Measurements from ENCODE around the gene KCNH2. TPM values are rescaled to one million over a fixed set of nuclear protein-coding genes. Genes with fewer than 3 reads are reported as not detected.

KCNH2 gene
- total RNA-seq, 1 experiment from 2014 or later: 16.2 TPM

DNA sequence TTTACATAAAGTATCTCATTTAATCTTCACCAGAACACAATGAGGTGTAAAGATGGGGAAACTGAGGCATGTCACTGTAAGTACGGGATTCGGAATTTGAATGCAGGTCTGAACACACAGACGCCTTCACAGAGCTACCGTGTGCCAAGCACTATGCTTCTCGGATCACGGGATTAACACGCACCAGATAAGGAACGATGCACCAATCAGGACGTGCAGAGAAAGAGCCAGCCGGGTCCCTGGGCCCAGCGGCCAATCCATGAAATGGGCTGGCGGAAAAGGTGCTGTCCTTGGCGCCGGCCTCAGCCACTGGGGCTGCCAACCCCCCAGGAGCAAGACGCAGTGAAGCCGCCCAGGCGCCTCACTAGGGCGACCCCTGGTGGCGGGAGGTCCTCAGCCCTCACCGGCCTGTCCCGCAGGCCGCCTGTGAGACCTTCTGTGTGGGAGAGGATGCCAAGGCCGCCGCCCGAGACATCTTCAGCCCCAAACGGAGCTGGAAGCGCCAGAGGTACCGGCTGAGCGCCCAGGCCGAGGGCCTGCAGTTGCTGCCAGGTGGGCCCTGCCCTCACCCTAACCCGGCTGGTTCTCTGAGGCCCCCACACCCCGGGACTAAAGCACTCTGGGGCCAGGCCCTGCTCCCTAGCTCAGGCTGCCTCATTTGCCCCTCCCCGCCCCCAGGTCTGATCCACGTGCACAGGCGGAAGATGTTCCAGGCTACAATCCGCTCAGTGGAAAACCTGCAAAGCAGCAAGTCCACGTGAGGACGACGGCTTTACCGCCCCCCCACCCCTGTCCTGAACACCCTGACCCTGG is 30.6 kb upstream of the KCNH2 start (continued):
- TF ChIP-seq, protein P1, sequence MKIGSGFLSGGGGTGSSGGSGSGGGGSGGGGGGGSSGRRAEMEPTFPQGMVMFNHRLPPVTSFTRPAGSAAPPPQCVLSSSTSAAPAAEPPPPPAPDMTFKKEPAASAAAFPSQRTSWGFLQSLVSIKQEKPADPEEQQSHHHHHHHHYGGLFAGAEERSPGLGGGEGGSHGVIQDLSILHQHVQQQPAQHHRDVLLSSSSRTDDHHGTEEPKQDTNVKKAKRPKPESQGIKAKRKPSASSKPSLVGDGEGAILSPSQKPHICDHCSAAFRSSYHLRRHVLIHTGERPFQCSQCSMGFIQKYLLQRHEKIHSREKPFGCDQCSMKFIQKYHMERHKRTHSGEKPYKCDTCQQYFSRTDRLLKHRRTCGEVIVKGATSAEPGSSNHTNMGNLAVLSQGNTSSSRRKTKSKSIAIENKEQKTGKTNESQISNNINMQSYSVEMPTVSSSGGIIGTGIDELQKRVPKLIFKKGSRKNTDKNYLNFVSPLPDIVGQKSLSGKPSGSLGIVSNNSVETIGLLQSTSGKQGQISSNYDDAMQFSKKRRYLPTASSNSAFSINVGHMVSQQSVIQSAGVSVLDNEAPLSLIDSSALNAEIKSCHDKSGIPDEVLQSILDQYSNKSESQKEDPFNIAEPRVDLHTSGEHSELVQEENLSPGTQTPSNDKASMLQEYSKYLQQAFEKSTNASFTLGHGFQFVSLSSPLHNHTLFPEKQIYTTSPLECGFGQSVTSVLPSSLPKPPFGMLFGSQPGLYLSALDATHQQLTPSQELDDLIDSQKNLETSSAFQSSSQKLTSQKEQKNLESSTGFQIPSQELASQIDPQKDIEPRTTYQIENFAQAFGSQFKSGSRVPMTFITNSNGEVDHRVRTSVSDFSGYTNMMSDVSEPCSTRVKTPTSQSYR (CRISPR knock-in tag; IDR thresholded peaks at IDR 0.05): peak; percentile 65; the same call in 1 of the 2 replicates
- TF ChIP-seq JUN (CRISPR knock-in tag; IDR thresholded peaks at IDR 0.05) (no peak), TEAD1 (CRISPR knock-in tag; IDR thresholded peaks at IDR 0.05) (no peak), CREM (CRISPR knock-in tag; IDR thresholded peaks at IDR 0.05) (no peak), ZBTB21 (CRISPR knock-in tag; IDR thresholded peaks at IDR 0.05; ENCODE audit: borderline replicate concordance) (no peak), TP53 (CRISPR knock-in tag; IDR thresholded peaks at IDR 0.05) (no peak), FOXP1 (CRISPR knock-in tag; IDR thresholded peaks at IDR 0.05; ENCODE audit: borderline replicate concordance) (peak; percentile 62; the same call in 1 of the 2 replicates), SP1 (CRISPR knock-in tag; conservative IDR thresholded peaks at IDR 0.05) (peak; percentile 74), ZNF263 (CRISPR knock-in tag; IDR thresholded peaks at IDR 0.05; ENCODE audit: low read depth) (no peak), KAT7 (CRISPR knock-in tag; IDR thresholded peaks at IDR 0.05; ENCODE audit: borderline replicate concordance) (no peak), RELA (CRISPR knock-in tag; IDR thresholded peaks at IDR 0.05; ENCODE audit: borderline replicate concordance) (no peak), NFATC4 (CRISPR knock-in tag; IDR thresholded peaks at IDR 0.05) (no peak), CBFB (CRISPR knock-in tag; IDR thresholded peaks at IDR 0.05; ENCODE audit: low read depth) (no peak), GRHL2 (CRISPR knock-in tag; IDR thresholded peaks at IDR 0.05; ENCODE audit: insufficient replicate concordance, severe bottlenecking) (no peak), ZNF416 (CRISPR knock-in tag; IDR thresholded peaks at IDR 0.05) (no peak)
- TF ChIP-seq, protein P2, sequence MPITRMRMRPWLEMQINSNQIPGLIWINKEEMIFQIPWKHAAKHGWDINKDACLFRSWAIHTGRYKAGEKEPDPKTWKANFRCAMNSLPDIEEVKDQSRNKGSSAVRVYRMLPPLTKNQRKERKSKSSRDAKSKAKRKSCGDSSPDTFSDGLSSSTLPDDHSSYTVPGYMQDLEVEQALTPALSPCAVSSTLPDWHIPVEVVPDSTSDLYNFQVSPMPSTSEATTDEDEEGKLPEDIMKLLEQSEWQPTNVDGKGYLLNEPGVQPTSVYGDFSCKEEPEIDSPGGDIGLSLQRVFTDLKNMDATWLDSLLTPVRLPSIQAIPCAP (CRISPR knock-in tag; IDR thresholded peaks at IDR 0.05): no peak
- TF ChIP-seq, protein P3, sequence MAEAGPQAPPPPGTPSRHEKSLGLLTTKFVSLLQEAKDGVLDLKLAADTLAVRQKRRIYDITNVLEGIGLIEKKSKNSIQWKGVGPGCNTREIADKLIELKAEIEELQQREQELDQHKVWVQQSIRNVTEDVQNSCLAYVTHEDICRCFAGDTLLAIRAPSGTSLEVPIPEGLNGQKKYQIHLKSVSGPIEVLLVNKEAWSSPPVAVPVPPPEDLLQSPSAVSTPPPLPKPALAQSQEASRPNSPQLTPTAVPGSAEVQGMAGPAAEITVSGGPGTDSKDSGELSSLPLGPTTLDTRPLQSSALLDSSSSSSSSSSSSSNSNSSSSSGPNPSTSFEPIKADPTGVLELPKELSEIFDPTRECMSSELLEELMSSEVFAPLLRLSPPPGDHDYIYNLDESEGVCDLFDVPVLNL (CRISPR knock-in tag; IDR thresholded peaks at IDR 0.05; ENCODE audit: borderline replicate concordance, low read depth): 0 out of 2 replicates have a peak, but pooled peaks have one; percentile 31
- TF ChIP-seq, protein P4, sequence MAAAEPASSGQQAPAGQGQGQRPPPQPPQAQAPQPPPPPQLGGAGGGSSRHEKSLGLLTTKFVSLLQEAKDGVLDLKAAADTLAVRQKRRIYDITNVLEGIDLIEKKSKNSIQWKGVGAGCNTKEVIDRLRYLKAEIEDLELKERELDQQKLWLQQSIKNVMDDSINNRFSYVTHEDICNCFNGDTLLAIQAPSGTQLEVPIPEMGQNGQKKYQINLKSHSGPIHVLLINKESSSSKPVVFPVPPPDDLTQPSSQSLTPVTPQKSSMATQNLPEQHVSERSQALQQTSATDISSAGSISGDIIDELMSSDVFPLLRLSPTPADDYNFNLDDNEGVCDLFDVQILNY (CRISPR knock-in tag; IDR thresholded peaks at IDR 0.05): 0 out of 2 replicates have a peak, but pooled peaks have one; percentile 36
- TF ChIP-seq, protein P5, sequence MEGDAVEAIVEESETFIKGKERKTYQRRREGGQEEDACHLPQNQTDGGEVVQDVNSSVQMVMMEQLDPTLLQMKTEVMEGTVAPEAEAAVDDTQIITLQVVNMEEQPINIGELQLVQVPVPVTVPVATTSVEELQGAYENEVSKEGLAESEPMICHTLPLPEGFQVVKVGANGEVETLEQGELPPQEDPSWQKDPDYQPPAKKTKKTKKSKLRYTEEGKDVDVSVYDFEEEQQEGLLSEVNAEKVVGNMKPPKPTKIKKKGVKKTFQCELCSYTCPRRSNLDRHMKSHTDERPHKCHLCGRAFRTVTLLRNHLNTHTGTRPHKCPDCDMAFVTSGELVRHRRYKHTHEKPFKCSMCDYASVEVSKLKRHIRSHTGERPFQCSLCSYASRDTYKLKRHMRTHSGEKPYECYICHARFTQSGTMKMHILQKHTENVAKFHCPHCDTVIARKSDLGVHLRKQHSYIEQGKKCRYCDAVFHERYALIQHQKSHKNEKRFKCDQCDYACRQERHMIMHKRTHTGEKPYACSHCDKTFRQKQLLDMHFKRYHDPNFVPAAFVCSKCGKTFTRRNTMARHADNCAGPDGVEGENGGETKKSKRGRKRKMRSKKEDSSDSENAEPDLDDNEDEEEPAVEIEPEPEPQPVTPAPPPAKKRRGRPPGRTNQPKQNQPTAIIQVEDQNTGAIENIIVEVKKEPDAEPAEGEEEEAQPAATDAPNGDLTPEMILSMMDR (IDR thresholded peaks at IDR 0.05): peak; percentile 86
- TF ChIP-seq, protein P6, sequence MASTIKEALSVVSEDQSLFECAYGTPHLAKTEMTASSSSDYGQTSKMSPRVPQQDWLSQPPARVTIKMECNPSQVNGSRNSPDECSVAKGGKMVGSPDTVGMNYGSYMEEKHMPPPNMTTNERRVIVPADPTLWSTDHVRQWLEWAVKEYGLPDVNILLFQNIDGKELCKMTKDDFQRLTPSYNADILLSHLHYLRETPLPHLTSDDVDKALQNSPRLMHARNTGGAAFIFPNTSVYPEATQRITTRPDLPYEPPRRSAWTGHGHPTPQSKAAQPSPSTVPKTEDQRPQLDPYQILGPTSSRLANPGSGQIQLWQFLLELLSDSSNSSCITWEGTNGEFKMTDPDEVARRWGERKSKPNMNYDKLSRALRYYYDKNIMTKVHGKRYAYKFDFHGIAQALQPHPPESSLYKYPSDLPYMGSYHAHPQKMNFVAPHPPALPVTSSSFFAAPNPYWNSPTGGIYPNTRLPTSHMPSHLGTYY (CRISPR knock-in tag; IDR thresholded peaks at IDR 0.05): no peak
- TF ChIP-seq, protein P7, sequence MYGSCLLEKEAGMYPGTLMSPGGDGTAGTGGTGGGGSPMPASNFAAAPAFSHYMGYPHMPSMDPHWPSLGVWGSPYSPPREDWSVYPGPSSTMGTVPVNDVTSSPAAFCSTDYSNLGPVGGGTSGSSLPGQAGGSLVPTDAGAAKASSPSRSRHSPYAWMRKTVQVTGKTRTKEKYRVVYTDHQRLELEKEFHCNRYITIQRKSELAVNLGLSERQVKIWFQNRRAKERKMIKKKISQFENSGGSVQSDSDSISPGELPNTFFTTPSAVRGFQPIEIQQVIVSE (CRISPR knock-in tag; IDR thresholded peaks at IDR 0.05; ENCODE audit: borderline replicate concordance): no peak
- TF ChIP-seq, protein P8, sequence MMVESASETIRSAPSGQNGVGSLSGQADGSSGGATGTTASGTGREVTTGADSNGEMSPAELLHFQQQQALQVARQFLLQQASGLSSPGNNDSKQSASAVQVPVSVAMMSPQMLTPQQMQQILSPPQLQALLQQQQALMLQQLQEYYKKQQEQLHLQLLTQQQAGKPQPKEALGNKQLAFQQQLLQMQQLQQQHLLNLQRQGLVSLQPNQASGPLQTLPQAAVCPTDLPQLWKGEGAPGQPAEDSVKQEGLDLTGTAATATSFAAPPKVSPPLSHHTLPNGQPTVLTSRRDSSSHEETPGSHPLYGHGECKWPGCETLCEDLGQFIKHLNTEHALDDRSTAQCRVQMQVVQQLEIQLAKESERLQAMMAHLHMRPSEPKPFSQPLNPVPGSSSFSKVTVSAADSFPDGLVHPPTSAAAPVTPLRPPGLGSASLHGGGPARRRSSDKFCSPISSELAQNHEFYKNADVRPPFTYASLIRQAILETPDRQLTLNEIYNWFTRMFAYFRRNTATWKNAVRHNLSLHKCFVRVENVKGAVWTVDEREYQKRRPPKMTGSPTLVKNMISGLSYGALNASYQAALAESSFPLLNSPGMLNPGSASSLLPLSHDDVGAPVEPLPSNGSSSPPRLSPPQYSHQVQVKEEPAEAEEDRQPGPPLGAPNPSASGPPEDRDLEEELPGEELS (CRISPR knock-in tag; IDR thresholded peaks at IDR 0.05): 0 out of 2 replicates have a peak, but pooled peaks have one; percentile 31
- TF ChIP-seq, protein P9, sequence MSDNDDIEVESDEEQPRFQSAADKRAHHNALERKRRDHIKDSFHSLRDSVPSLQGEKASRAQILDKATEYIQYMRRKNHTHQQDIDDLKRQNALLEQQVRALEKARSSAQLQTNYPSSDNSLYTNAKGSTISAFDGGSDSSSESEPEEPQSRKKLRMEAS (CRISPR knock-in tag; IDR thresholded peaks at IDR 0.05): 0 out of 2 replicates have a peak, but pooled peaks have one; percentile 53
- TF ChIP-seq, protein P10, sequence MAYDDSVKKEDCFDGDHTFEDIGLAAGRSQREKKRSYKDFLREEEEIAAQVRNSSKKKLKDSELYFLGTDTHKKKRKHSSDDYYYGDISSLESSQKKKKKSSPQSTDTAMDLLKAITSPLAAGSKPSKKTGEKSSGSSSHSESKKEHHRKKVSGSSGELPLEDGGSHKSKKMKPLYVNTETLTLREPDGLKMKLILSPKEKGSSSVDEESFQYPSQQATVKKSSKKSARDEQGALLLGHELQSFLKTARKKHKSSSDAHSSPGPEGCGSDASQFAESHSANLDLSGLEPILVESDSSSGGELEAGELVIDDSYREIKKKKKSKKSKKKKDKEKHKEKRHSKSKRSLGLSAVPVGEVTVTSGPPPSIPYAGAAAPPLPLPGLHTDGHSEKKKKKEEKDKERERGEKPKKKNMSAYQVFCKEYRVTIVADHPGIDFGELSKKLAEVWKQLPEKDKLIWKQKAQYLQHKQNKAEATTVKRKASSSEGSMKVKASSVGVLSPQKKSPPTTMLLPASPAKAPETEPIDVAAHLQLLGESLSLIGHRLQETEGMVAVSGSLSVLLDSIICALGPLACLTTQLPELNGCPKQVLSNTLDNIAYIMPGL (CRISPR knock-in tag; IDR thresholded peaks at IDR 0.05): no peak; the same call in 1 of the 2 replicates

Measured in WTC11 (cell line).